GM10266 (cell line): ENCODE measurements around the gene UNC119B.

Experiments
- DNase-seq: peaks from one replicate; pipeline ENCODE4 v3.0.0; 2012; ENCODE audit errors: extremely low spot score
- TF ChIP-seq, protein P1 (sequence below): IDR thresholded peaks from 2 replicates; pipeline ENCODE4 v1.5.1; 2012; ENCODE audit warnings: mild to moderate bottlenecking, low read depth; ENCODE audit not compliant: control insufficient read depth, insufficient read depth; ENCODE audit errors: missing control alignments

UNC119B gene

DNA sequence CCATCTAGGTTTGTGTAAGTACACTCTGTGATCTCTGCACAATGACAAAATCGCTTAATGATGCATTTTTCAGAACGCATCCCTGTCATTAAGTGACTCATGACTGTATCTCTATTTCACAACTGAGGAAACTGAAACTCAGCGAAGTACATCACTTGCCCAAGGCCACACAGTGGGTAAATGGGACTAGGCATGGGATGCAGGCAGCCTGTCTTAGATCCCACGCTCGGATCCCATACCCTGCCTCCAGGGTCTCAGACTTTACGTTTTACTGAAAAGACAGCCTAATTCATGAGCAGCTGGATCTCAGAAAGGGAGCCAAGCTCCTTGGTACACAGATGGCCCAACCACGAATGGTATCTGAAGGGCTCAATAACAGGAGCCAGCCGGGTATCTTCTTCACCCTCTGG, 25.7 kb upstream of the UNC119B start:
- no peak for DNase-seq
- TF ChIP-seq, protein P1, sequence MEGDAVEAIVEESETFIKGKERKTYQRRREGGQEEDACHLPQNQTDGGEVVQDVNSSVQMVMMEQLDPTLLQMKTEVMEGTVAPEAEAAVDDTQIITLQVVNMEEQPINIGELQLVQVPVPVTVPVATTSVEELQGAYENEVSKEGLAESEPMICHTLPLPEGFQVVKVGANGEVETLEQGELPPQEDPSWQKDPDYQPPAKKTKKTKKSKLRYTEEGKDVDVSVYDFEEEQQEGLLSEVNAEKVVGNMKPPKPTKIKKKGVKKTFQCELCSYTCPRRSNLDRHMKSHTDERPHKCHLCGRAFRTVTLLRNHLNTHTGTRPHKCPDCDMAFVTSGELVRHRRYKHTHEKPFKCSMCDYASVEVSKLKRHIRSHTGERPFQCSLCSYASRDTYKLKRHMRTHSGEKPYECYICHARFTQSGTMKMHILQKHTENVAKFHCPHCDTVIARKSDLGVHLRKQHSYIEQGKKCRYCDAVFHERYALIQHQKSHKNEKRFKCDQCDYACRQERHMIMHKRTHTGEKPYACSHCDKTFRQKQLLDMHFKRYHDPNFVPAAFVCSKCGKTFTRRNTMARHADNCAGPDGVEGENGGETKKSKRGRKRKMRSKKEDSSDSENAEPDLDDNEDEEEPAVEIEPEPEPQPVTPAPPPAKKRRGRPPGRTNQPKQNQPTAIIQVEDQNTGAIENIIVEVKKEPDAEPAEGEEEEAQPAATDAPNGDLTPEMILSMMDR = no peak

DNA sequence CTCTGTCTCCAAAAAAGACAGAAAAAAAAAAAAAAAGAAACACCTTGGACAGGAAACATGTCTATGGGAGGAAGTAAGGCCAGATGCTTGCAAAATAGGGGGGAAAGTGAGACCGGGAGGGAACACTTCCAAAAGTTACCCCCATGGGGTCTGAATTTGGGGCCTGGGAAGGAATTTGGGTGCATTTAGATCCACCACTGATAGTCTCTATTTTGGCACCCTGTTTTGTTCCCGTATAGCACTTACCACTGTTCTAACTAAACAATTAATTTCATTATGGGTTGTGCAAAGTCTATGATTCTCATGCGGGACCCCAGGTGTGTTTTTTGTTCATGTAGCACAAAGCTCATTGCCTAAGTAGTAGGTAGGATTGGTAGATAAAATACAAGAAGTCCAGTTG, 24.7 kb upstream of the UNC119B start:
- TF ChIP-seq, protein P1 = no peak
- DNase-seq = no peak

DNA sequence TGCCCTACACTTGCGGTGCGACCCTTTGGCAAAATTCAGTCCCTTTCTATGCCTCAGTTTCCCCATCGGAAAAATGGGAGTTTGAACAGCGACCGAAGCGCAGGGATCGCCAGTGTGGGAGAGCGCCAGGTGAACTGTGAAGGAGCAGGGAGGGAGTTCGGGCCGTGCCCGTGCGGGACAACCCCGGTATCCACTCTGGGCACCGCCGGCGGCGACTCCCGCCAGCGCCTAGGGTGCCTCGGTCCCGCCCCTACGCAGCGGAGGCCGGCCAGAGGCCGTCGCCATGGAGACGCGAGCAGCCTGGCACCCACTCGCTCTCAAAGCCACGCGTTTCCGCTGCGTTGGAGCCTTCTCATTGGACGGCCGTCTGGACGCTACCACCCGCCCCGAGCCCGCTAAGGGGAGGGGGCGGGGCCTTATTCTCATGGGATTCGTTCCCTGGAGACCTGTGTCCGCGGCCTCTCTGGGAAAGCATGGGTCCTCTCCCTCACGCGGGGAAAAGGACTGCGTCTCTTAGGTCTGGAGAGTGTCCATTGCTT, 24.0 kb upstream of the UNC119B start:
- TF ChIP-seq, protein P1 = no peak
- DNase-seq = peak; percentile 94

DNA sequence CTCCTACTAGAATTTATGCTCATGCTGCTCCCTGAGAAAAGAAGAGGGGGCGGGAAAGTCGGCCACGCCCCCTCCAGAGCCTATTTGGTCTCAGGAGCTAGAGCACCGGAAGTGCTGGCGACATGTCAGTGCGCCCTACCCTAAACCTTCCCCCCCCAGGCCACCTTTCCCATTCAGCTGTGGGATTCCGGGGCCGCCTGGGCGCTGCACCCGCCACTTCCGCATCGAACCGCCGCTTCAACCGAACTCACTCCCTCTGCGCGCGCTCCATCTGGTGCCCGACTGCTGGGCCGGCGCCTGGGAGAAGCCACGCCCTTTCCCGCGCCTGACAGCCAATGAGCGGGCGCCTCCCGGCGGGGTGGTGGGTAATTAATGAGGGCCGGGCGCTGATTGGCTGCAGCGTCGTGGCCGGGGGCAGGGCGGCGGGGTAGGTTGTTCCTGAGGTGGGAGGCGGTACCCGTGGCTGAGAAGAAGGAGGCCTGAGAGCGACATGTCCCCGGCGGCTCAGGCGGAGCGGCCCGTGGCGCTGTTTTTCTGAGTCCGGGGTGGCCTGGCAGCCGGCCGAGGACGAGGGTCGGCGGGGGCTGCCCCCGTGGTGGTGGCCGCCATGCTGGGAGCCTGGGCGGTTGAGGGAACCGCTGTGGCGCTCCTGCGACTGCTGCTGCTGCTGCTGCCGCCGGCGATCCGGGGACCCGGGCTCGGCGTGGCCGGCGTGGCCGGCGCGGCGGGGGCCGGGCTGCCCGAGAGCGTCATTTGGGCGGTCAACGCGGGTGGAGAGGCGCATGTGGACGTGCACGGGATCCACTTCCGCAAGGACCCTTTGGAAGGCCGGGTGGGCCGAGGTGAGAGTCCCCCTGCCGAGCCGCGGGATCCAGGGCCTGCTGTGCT, 23.3 kb upstream of the UNC119B start, which contains the start of gene MLEC:
MLEC (plus strand) TSS at position 460 of the 888 bp plus-strand sequence; CDS start at position 608, 148 bp downstream.
- TF ChIP-seq, protein P1 = peak; percentile 67
- peak; percentile 99 for DNase-seq

DNA sequence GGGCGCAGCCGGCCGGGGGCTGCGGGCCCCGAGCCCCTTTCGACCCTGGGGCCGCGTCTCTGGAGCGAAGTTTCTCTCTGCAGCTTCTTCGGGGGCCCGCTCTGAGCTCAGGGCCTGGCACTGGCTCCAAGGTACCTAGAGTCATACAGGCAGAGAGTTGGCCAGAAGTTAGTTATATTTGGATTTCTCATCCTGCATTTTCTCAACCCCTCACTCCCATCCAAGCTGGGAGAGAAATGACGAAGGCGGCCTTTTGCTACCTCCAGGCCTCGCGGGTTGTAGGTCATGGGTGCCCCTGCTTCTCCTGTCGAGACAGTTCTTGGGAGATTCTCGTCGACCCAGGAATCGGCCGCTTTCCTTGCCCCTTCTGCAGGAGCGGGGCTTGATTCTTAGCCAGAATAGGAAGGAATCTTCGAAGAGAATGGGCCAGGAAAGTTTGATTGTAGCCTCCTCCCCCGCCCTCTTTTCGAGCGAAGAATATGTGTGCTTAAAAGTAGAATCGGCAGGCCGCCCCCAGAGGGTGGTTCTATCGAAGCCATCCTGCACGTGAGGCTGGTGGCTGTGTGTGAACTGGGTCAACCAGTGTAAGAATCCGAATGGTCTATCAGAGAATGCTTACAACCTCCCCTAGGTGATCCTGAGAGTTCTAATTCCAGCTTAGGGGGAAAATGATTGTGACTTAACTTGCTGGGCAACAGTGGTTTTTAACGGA, 22.5 kb upstream of the UNC119B start:
- no peak for DNase-seq
- TF ChIP-seq, protein P1 = no peak

DNA sequence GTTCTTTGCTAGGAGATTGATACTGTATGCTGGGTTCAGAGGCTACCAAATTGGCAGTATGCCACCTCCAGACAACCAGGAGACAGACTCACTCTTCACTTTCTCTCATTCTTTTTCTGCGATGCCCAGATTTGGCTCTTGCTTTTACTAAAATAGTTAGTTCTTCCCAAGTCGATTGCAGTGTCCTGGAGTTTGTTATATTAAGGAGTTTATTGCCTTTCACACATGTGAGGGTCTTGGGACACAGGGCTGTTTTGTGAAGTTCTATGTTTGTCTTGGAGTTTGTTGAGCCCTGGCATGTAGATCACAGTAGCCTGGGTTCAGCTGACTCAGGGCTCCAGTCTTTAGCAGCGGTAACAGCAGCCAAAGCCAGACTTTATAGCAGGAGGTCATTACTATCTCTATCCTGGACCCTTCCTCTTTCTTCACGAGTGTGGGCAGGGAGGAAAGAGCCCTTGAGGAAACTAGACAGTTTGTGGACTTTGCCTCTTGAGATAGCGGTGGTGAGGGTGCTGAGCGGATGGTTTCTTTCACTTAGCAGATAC, 21.7 kb upstream of the UNC119B start:
- TF ChIP-seq, protein P1 = no peak
- no peak for DNase-seq
